ENCODE results near the gene ADGRA1.

ADGRA1 gene

GRCh38 chr10:133177380-133178157 lies 89.8 kb downstream of the ADGRA1 start:
- no peak for DNase-seq (ENCODE audit: low spot score)

- no peak for DNase-seq (ENCODE audit: low spot score)
These were observed 90.8 kb downstream of the ADGRA1 start for GRCh38 chr10:133178357-133179127.

- no peak for DNase-seq (ENCODE audit: low spot score)
These were observed 91.4 kb downstream of the ADGRA1 start for GRCh38 chr10:133179128-133179520.

- DNase-seq (ENCODE audit: low spot score), result no peak
These were observed 91.9 kb downstream of the ADGRA1 start for GRCh38 chr10:133179651-133180050.

GRCh38 chr10:133180192-133180964 lies 92.7 kb downstream of the ADGRA1 start:
- DNase-seq (ENCODE audit: low spot score), result no peak

GRCh38 chr10:133180965-133181639 lies 93.4 kb downstream of the ADGRA1 start:
- no peak for DNase-seq (ENCODE audit: low spot score)

Data from SK-N-DZ (cell line).